Endometrium (tissue), 2 donors: ENCODE measurements around the gene ECSIT.
"Not testable (repeated sequence)": the region's sequence is repeated elsewhere in the genome, so short reads cannot be mapped to it uniquely, and the experiment has no call there.

Experiments
- FAIRE-seq: peaks from 2 replicates; lab custom pipeline; 2012; peaks lifted over from hg19 to GRCh38; lab: Jason Lieb, UNC
- donor health status: control.
- donor health status: control.

ECSIT gene

GRCh38 chr19:11478167-11479089 lies 50.5 kb downstream of the ECSIT start:
- no peak for FAIRE-seq

GRCh38 chr19:11475861-11476260 lies 53.1 kb downstream of the ECSIT start:
- FAIRE-seq = no peak

- FAIRE-seq = not testable (repeated sequence)
Measured at GRCh38 chr19:11475343-11475742, 53.6 kb downstream of the ECSIT start.

- FAIRE-seq = no peak
Measured at GRCh38 chr19:11473725-11474124, 55.2 kb downstream of the ECSIT start.

- FAIRE-seq = not testable (repeated sequence)
Measured at GRCh38 chr19:11468266-11468845, 60.6 kb downstream of the ECSIT start.

- no peak for FAIRE-seq
Measured at GRCh38 chr19:11465600-11465999, 63.3 kb downstream of the ECSIT start.

GRCh38 chr19:11464333-11465265 lies 64.3 kb downstream of the ECSIT start:
- FAIRE-seq = no peak

- no peak for FAIRE-seq
Measured at GRCh38 chr19:11463391-11463790, 65.5 kb downstream of the ECSIT start.

GRCh38 chr19:11461453-11461852 lies 67.5 kb downstream of the ECSIT start:
- no peak for FAIRE-seq

GRCh38 chr19:11460207-11460606 lies 68.7 kb downstream of the ECSIT start:
- no peak for FAIRE-seq

GRCh38 chr19:11458912-11459311 lies 70.0 kb downstream of the ECSIT start:
- not testable (repeated sequence) for FAIRE-seq

GRCh38 chr19:11458236-11458900 lies 70.6 kb downstream of the ECSIT start:
- FAIRE-seq = no peak

GRCh38 chr19:11457831-11458230 lies 71.1 kb downstream of the ECSIT start:
- FAIRE-seq = no peak

- no peak for FAIRE-seq
Measured at GRCh38 chr19:11457115-11457514, 71.8 kb downstream of the ECSIT start.

- FAIRE-seq = no peak
Measured at GRCh38 chr19:11456659-11457058, 72.3 kb downstream of the ECSIT start.
